ENCODE data around the gene KRT13. TPM values are rescaled to one million over a fixed set of nuclear protein-coding genes. Genes with fewer than 3 reads are reported as not detected.

KRT13 gene
- total and polyA plus RNA-seq, 12 donors = 0.54 to 20.0 (median 3.5) TPM; not detected in 7

- H3K4me1 ChIP-seq (replicated peaks in 1 of 2) = no peaks in the 10 kb centered on the region
- H3K9me3 ChIP-seq (replicated peaks in 1 of 3) = no peaks in the 10 kb centered on the region
- H3K27me3 ChIP-seq = no peaks in the 10 kb centered on the region
- intact Hi-C loops (cut with DNase I) = no loop called here
- no peak overlapping the region for H3K27ac ChIP-seq
- no peaks in the 10 kb centered on the region for H3K36me3 ChIP-seq (replicated peaks in 1 of 2)
- 75 to 82% (median 77%) methylated on average over 8 of the region's 8 CpGs for whole genome bisulfite sequencing, 4 donors
- DNase-seq = no peak
- H3K4me3 ChIP-seq = no peak overlapping the region
- TF ChIP-seq CTCF (IDR thresholded peaks at IDR 0.05) (no peak), POLR2A (IDR thresholded peaks at IDR 0.05) (no peak)
Observed at GRCh38 chr17:41504246-41504977, 1.0 kb downstream of the KRT13 start.

- intact Hi-C loops (cut with DNase I) = no loop called here
- Histone ChIP-seq H3K4me3 (no peak overlapping the region), H3K27ac (no peak overlapping the region), H3K9me3 (replicated peaks in 1 of 3) (no peaks in the 10 kb centered on the region), H3K36me3 (replicated peaks in 1 of 2) (no peaks in the 10 kb centered on the region), H3K4me1 (replicated peaks in 1 of 2) (no peaks in the 10 kb centered on the region), H3K27me3 (no peaks in the 10 kb centered on the region)
- DNase-seq = no peak
- WGBS, 4 donors = 71 to 88% (median 83%) methylated on average over 9 of the region's 9 CpGs
- TF ChIP-seq CTCF (IDR thresholded peaks at IDR 0.05) (no peak), POLR2A (IDR thresholded peaks at IDR 0.05) (no peak)
Observed at GRCh38 chr17:41503202-41503601, 2.2 kb downstream of the KRT13 start.

- WGBS, 4 donors = 75 to 77% (median 76%) methylated on average over 15 of the region's 15 CpGs
- TF ChIP-seq CTCF (IDR thresholded peaks at IDR 0.05) (no peak), POLR2A (IDR thresholded peaks at IDR 0.05) (no peak)
- intact Hi-C loops (cut with DNase I) = no loop called here
- Histone ChIP-seq H3K27ac (no peak overlapping the region), H3K27me3 (no peaks in the 10 kb centered on the region), H3K4me3 (no peak overlapping the region), H3K9me3 (replicated peaks in 1 of 3) (no peaks in the 10 kb centered on the region), H3K4me1 (replicated peaks in 1 of 2) (no peaks in the 10 kb centered on the region), H3K36me3 (replicated peaks in 1 of 2) (no peaks in the 10 kb centered on the region)
- DNase-seq = no peak
Observed at GRCh38 chr17:41500131-41500911, 5.1 kb downstream of the KRT13 start.

- no peaks in the 10 kb centered on the region for H3K36me3 ChIP-seq (replicated peaks in 1 of 2)
- H3K4me1 ChIP-seq (replicated peaks in 1 of 2) = no peaks in the 10 kb centered on the region
- TF ChIP-seq POLR2A (IDR thresholded peaks at IDR 0.05) = no peak
- TF ChIP-seq CTCF (IDR thresholded peaks at IDR 0.05) = no peak
- H3K27ac ChIP-seq = no peak overlapping the region
- H3K4me3 ChIP-seq = no peak overlapping the region
- no peaks in the 10 kb centered on the region for H3K27me3 ChIP-seq
- no peak for DNase-seq
- 85 to 87% (median 85%) methylated on average over 5 of the region's 5 CpGs for WGBS, 4 donors
- no peaks in the 10 kb centered on the region for H3K9me3 ChIP-seq (replicated peaks in 1 of 3)
- intact Hi-C loops (cut with DNase I) = no loop called here
Observed at GRCh38 chr17:41499714-41500113, 5.7 kb downstream of the KRT13 start.
